BE2C (cell line): ENCODE data around the gene TRNP1.

Experiments
- DNase-seq: peaks from one replicate; pipeline ENCODE4 v3.0.0-alpha.2; 2020
- H3K27me3 ChIP-seq: fragments of 250-450 bp; sonication (Bioruptor Pico); 2 replicates; pipeline ENCODE4 v1.5.1; 2020; ENCODE audit warnings: mild to moderate bottlenecking
- H3K36me3 ChIP-seq: fragments of 250-450 bp; sonication (Bioruptor Pico); 2 replicates; pipeline ENCODE4 v1.5.1; 2020; ENCODE audit warnings: mild to moderate bottlenecking
- H3K4me1 ChIP-seq: fragments of 250-450 bp; sonication (Bioruptor Pico); 2 replicates; pipeline ENCODE4 v1.5.1; 2020
- H3K4me3 ChIP-seq: 2 replicates; pipeline ENCODE4 v1.5.1; 2011; ENCODE audit warnings: low read depth, low read length
- H3K9me3 ChIP-seq: fragments of 250-450 bp; sonication (Bioruptor Pico); 2 replicates; pipeline ENCODE4 v1.5.1; 2020
- TF ChIP-seq, protein P1 (sequence below): IDR thresholded peaks from 2 replicates; pipeline ENCODE4 v1.5.1; 2012; ENCODE audit warnings: mild to moderate bottlenecking, low read depth, low read length

TRNP1 gene

DNA sequence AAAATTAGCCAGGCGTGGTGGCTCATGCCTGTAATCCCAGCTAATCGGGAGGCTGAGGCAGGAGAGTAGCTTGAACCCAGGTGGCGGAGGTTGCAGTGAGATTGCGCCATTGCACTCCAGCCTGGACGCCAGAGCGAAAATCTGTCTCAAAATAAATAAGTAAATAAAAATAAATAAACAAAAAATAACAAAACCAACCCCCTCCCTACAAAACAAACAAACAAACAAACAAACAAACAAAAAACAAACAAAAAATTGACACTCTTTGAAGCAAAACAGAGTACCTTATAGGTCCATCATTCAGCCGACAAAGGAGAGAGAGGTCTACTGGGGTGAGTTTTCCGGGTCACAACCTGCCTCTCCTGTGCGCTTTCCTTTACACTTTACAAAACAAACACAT, 27.9 kb upstream of the TRNP1 start:
- H3K9me3 ChIP-seq = no peaks in the 10 kb centered on the region
- DNase-seq = no peak
- TF ChIP-seq, protein P1, sequence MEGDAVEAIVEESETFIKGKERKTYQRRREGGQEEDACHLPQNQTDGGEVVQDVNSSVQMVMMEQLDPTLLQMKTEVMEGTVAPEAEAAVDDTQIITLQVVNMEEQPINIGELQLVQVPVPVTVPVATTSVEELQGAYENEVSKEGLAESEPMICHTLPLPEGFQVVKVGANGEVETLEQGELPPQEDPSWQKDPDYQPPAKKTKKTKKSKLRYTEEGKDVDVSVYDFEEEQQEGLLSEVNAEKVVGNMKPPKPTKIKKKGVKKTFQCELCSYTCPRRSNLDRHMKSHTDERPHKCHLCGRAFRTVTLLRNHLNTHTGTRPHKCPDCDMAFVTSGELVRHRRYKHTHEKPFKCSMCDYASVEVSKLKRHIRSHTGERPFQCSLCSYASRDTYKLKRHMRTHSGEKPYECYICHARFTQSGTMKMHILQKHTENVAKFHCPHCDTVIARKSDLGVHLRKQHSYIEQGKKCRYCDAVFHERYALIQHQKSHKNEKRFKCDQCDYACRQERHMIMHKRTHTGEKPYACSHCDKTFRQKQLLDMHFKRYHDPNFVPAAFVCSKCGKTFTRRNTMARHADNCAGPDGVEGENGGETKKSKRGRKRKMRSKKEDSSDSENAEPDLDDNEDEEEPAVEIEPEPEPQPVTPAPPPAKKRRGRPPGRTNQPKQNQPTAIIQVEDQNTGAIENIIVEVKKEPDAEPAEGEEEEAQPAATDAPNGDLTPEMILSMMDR = no peak
- H3K27me3 ChIP-seq = peaks cover 8% of the 10 kb centered on the region
- H3K36me3 ChIP-seq = no peaks in the 10 kb centered on the region
- H3K4me3 ChIP-seq = no peak overlapping the region
- H3K4me1 ChIP-seq = no peaks in the 10 kb centered on the region

DNA sequence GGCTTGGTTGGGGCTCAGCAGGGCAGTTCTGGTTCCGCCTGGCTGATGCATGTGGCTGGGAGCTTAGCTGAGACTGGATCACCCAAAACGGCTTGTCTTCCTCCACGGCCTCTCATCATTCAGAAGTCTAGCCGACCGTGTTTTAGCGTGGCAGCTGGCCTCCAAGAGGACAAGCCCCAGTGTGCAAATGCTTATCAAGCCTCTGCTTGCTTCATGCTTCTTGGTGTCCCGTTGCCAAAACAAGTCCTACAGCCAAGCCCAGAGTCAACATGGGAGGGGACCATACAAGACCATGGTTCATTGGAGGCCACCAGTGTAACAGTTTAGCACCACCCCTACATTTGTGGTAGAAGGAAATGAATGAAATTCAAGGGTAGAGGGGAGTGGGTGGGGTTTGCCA, 22.7 kb upstream of the TRNP1 start:
- Histone ChIP-seq H3K9me3 (no peaks in the 10 kb centered on the region), H3K4me3 (no peak overlapping the region), H3K36me3 (no peaks in the 10 kb centered on the region), H3K27me3 (no peaks in the 10 kb centered on the region), H3K4me1 (no peaks in the 10 kb centered on the region)
- TF ChIP-seq, protein P1 = no peak
- no peak for DNase-seq

DNA sequence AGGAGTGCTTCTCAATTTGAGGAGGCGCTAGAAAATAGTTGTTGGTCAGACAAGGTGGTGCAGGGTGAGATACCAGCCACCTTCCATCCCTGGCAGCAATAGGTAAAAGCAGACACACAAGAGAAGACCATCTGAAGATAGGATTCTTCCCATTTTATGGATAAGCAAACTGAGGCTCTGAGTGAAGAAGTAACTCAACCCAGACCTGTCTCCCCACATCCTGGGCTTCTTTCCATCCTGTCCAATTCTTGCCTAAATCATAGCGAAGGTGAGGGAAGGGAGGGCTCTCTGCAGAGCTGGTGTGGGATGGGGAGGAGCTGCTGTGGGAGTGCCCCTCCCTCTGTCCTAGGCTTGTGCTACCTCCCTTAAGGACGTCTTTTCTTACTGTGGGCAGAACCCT, 21.9 kb upstream of the TRNP1 start:
- H3K4me1 ChIP-seq = no peaks in the 10 kb centered on the region
- H3K9me3 ChIP-seq = no peaks in the 10 kb centered on the region
- TF ChIP-seq, protein P1 = no peak
- no peaks in the 10 kb centered on the region for H3K36me3 ChIP-seq
- DNase-seq = no peak
- no peak overlapping the region for H3K4me3 ChIP-seq
- H3K27me3 ChIP-seq = no peaks in the 10 kb centered on the region

DNA sequence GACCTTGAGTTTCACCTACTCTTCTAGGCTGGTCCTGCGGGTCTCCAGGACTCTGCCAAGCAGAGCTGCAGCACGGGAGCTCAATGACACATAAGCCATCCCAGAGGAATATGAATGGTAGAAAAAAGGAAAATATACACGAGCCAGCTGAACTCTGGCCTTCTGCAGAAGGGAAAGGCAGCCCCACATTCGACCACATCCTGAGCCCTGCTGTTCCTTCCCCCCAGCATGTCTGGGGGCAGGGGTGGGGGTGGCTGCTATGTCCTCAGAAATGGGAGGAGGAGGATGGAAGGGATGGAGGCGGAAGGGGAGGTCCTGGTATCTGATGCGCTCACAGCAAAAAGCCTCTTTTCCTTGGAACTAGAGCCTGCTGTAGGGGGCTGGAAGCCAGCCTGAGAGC, 21.1 kb upstream of the TRNP1 start:
- no peaks in the 10 kb centered on the region for H3K27me3 ChIP-seq
- H3K4me3 ChIP-seq = no peak overlapping the region
- no peaks in the 10 kb centered on the region for H3K36me3 ChIP-seq
- TF ChIP-seq, protein P1 = no peak
- no peaks in the 10 kb centered on the region for H3K4me1 ChIP-seq
- DNase-seq = no peak
- H3K9me3 ChIP-seq = no peaks in the 10 kb centered on the region

DNA sequence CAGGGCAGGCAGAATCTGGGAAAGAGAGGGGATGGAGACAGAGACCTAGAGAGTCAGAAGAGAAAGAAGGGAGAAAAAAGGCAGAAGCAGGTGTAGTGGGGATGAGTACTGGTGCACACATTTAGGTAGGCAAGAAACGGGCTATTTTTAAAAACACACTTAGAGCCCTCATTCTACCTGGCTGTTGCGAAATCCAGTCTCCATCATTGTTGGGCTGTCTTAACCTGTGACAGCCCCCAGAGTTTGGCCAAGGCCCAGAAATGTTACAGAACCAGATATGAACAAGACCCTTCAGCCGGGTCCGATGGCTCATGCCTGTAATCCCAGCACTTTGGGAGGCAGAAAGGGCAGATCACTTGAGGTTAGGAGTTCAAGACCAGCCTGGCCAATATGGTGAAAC, 20.7 kb upstream of the TRNP1 start:
- no peaks in the 10 kb centered on the region for H3K36me3 ChIP-seq
- TF ChIP-seq, protein P1 = no peak
- no peak overlapping the region for H3K4me3 ChIP-seq
- DNase-seq = no peak
- H3K9me3 ChIP-seq = no peaks in the 10 kb centered on the region
- H3K27me3 ChIP-seq = no peaks in the 10 kb centered on the region
- H3K4me1 ChIP-seq = no peaks in the 10 kb centered on the region

DNA sequence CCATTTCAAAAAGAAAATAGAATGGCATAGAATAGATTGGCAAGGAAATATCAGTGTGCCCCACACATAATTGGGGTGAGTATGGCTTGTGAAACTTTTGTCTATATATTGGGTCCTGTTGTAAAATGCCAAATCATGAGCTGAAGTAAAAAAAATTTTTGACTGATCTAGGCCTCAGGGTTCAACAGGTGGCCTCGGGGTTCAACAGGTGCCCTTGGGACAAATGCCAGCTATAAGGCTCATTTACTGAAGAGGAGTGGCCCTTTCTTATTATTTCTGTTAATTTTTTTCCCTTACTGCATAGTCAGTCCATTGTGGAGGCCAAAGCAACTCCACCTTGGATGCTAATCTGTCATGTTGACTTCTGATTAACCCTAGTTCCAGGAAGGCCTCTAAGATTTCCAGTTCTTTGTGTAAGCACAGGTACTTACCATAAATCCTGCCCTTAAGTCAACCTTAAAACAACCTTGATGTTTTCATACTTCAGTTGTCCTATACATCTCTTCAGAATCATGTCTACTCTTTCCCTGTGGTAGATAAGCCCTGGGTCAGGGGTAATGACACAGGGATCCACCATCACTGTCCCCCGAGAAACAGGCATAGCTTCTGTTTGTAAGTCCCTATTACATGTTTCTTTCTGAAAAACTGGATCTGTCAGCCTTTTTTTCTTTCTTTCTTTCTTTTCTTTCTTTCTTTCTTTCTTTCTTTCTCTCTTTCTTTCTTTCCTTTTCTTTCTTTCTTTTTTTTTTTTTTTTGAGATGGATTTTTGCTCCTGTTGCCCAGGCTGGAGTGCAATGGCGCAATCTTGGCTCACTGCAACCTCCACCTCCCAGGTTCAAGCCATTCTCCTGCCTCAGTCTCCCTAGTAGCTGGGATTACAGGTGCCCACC, 16.6 kb upstream of the TRNP1 start:
- H3K27me3 ChIP-seq = no peaks in the 10 kb centered on the region
- no peaks in the 10 kb centered on the region for H3K9me3 ChIP-seq
- TF ChIP-seq, protein P1 = no peak
- H3K4me3 ChIP-seq = no peak overlapping the region
- H3K4me1 ChIP-seq = no peaks in the 10 kb centered on the region
- no peak for DNase-seq
- H3K36me3 ChIP-seq = no peaks in the 10 kb centered on the region
